ENCODE measurements around the gene TBC1D13. TPM values are rescaled to one million over a fixed set of nuclear protein-coding genes. Genes with fewer than 3 reads are reported as not detected.

TBC1D13 gene
- total and polyA plus RNA-seq, 10 of the 15 experiments (the other 5 are each of a cell fraction or from before 2014, with no cell fraction given) = 3.0 to 23.1 (median 16.5) TPM

DNA sequence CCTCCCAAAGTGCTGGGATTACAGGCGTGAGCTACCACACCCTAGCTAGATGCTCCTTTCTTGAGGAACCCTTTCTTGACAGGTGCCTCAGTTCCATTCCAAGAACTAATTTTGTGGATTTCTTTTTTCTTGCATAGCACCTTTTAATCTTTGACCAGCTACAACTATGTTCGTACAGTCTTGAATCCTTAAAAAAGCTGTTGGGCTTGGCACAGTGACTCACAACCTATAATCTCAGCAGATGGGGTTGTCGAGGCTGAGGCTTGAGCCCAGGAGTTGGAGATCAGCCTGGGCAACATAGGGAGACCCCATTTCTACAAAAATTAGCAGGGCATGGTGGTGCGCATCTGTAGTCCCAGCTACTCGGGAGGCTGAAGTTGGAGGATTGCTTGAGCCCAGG, 14.0 kb upstream of the TBC1D13 start:
- BruUV-seq (replicated peaks) = no TSS peak
- H3K9ac ChIP-seq (ENCODE audit: control insufficient read depth, insufficient read depth, low read length) = no peak overlapping the region
- TF ChIP-seq TAF1 (IDR thresholded peaks at IDR 0.05; ENCODE audit: borderline replicate concordance, low read depth, low read length) (no peak), ASH2L (IDR thresholded peaks at IDR 0.05; ENCODE audit: borderline replicate concordance, low read depth) (no peak), EGR1 (IDR thresholded peaks at IDR 0.05; ENCODE audit: borderline replicate concordance in 1 of 2, low read depth in 2 of 2, low read length in 2 of 2) (no peak), JUNB (IDR thresholded peaks at IDR 0.05) (no peak), SPI1 (IDR thresholded peaks at IDR 0.05; ENCODE audit: borderline replicate concordance, insufficient read depth, low read depth, low read length) (no peak), STAT3 (IDR thresholded peaks at IDR 0.05; ENCODE audit: low read depth, low read length) (no peak), IKZF1 (conservative IDR thresholded peaks at IDR 0.05) (no peak), RELA (IDR thresholded peaks at IDR 0.05; ENCODE audit: borderline replicate concordance, partially characterized antibody) (no peak), NR2C1 (IDR thresholded peaks at IDR 0.05) (no peak), CBX3 (IDR thresholded peaks at IDR 0.05; ENCODE audit: borderline replicate concordance, low read depth) (no peak), NFXL1 (IDR thresholded peaks at IDR 0.05; ENCODE audit: borderline replicate concordance) (no peak), DPF2 (IDR thresholded peaks at IDR 0.05) (no peak), ZNF274 (IDR thresholded peaks at IDR 0.05; ENCODE audit: insufficient read depth, insufficient read length) (no peak), MEF2A (IDR thresholded peaks at IDR 0.05; ENCODE audit: insufficient read depth, low read depth, low read length) (no peak), NR2F1 (conservative IDR thresholded peaks at IDR 0.05) (no peak)
- TF ChIP-seq, protein P1, sequence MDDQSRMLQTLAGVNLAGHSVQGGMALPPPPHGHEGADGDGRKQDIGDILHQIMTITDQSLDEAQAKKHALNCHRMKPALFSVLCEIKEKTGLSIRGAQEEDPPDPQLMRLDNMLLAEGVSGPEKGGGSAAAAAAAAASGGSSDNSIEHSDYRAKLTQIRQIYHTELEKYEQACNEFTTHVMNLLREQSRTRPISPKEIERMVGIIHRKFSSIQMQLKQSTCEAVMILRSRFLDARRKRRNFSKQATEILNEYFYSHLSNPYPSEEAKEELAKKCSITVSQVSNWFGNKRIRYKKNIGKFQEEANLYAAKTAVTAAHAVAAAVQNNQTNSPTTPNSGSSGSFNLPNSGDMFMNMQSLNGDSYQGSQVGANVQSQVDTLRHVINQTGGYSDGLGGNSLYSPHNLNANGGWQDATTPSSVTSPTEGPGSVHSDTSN (IDR thresholded peaks at IDR 0.05; ENCODE audit: insufficient replicate concordance, low read depth, low read length) = no peak
- TF ChIP-seq, protein P2, sequence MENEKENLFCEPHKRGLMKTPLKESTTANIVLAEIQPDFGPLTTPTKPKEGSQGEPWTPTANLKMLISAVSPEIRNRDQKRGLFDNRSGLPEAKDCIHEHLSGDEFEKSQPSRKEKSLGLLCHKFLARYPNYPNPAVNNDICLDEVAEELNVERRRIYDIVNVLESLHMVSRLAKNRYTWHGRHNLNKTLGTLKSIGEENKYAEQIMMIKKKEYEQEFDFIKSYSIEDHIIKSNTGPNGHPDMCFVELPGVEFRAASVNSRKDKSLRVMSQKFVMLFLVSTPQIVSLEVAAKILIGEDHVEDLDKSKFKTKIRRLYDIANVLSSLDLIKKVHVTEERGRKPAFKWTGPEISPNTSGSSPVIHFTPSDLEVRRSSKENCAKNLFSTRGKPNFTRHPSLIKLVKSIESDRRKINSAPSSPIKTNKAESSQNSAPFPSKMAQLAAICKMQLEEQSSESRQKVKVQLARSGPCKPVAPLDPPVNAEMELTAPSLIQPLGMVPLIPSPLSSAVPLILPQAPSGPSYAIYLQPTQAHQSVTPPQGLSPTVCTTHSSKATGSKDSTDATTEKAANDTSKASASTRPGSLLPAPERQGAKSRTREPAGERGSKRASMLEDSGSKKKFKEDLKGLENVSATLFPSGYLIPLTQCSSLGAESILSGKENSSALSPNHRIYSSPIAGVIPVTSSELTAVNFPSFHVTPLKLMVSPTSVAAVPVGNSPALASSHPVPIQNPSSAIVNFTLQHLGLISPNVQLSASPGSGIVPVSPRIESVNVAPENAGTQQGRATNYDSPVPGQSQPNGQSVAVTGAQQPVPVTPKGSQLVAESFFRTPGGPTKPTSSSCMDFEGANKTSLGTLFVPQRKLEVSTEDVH (IDR thresholded peaks at IDR 0.05; ENCODE audit: low read depth, partially characterized antibody) = no peak
- intact Hi-C loops (cut with micrococcal nuclease; ENCODE audit: unreplicated experiment) (loop anchor here (2.0 to 10.0 kb wide), 2 partner anchors 14 to 118 kb away; partner anchors contain the start of genes DYNC2I2 and TBC1D13), in situ Hi-C loops (cut with MboI) (no loop called here)
- no peak for ATAC-seq
- H3K4me3 ChIP-seq = no peak overlapping the region
- no peak for FAIRE-seq
- ChIA-PET POLR2A (interaction anchor here (0.6 to 1.8 kb wide), 4 partner anchors 13 to 640 kb away, joined by 3 to 10 read pairs (median 4); partner anchors contain the start of gene ENDOG), CTCF (interaction anchor here (0.8 to 3.5 kb wide), 4 partner anchors 9 to 45 kb away, joined by 3 to 14 read pairs (median 4); partner anchors contain the start of gene ENDOG), RAD21 (ENCODE audit: unreplicated experiment) (interaction anchor here (0.6 to 1.0 kb wide), 3 partner anchors 17 to 269 kb away, joined by 3 to 5 read pairs (median 4); no protein-coding TSS in a partner anchor), SMC1A (ENCODE audit: uncharacterized antibody, unreplicated experiment) (interaction anchor here (0.8 to 2.9 kb wide), 4 partner anchors 12 to 275 kb away, joined by 3 to 18 read pairs (median 3); partner anchors contain the start of gene ENDOG)
- H3K4me1 ChIP-seq (ENCODE audit: control insufficient read depth, insufficient read depth, low read length) = no peaks in the 10 kb centered on the region
- no peaks in the 10 kb centered on the region for H4K20me1 ChIP-seq (ENCODE audit: control insufficient read depth, insufficient read depth)
- peaks cover 4% of the 10 kb centered on the region for H3K79me2 ChIP-seq (ENCODE audit: control insufficient read depth, insufficient read depth, low read length)
- WGBS (ENCODE audit: insufficient coverage, insufficient replicate concordance, low lambda C conversion rate, missing lambda C conversion rate) = 97% methylated on average over 5 of the region's 5 CpGs
- no peaks in the 10 kb centered on the region for H3K36me3 ChIP-seq (ENCODE audit: control insufficient read depth in 2 of 2, insufficient read depth in 2 of 2, low read length in 1 of 2)
- no peak overlapping the region for H2AFZ ChIP-seq (ENCODE audit: control insufficient read depth, low read depth, low read length)
- H3K9me3 ChIP-seq (replicated peaks; ENCODE audit: control insufficient read depth, insufficient read depth, low read length) = peaks cover 3% of the 10 kb centered on the region; the same call in 2 of the 3 replicates
- DNase-seq (ENCODE audit: low read depth, low spot score) = no peak
- no peaks in the 10 kb centered on the region for H3K27me3 ChIP-seq (replicated peaks in 1 of 2; ENCODE audit: control insufficient read depth in 2 of 2, insufficient read depth in 2 of 2, low read length in 1 of 2)
- no peak overlapping the region for H3K27ac ChIP-seq (ENCODE audit: control insufficient read depth, insufficient read depth)
- no peak overlapping the region for H3K4me2 ChIP-seq (ENCODE audit: control insufficient read depth, insufficient read depth)
